PC-3 (cell line): ENCODE results near the gene GPN3.
"Not testable (repeated sequence)": the region's sequence is repeated elsewhere in the genome, so short reads cannot be mapped to it uniquely, and the experiment has no call there.

Experiments used
- EZH2 ChIP-seq: fragments of 300-600 bp; sonication (generic); IDR thresholded peaks from one replicate; pipeline ENCODE4 v1.6.1; 2017; ENCODE audit warnings: antibody characterized with exemption, mild to moderate bottlenecking, low read length; ENCODE audit not compliant: unreplicated experiment
- TF ChIP-seq, protein P1 (sequence below): fragments of 300-600 bp; sonication (generic); conservative IDR thresholded peaks from 2 replicates; pipeline ENCODE4 v1.5.1; 2017; ENCODE audit warnings: antibody characterized with exemption, low read depth, mild to moderate bottlenecking, low read length

GRCh38 chr12:110461189-110461588 is 6.9 kb downstream of the GPN3 start:
- TF ChIP-seq, protein P1, sequence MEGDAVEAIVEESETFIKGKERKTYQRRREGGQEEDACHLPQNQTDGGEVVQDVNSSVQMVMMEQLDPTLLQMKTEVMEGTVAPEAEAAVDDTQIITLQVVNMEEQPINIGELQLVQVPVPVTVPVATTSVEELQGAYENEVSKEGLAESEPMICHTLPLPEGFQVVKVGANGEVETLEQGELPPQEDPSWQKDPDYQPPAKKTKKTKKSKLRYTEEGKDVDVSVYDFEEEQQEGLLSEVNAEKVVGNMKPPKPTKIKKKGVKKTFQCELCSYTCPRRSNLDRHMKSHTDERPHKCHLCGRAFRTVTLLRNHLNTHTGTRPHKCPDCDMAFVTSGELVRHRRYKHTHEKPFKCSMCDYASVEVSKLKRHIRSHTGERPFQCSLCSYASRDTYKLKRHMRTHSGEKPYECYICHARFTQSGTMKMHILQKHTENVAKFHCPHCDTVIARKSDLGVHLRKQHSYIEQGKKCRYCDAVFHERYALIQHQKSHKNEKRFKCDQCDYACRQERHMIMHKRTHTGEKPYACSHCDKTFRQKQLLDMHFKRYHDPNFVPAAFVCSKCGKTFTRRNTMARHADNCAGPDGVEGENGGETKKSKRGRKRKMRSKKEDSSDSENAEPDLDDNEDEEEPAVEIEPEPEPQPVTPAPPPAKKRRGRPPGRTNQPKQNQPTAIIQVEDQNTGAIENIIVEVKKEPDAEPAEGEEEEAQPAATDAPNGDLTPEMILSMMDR, result not testable (repeated sequence)
- not testable (repeated sequence) for TF ChIP-seq EZH2
